Peyer's patch (tissue), 4 donors: ENCODE results near the gene KLHL33.

Experiments
- POLR2A ChIP-seq, 2 donors: fragments of 450-650 bp; IDR thresholded peaks; one replicate each; pipeline ENCODE4 v1.5.1; 2017; ENCODE audit warnings: antibody characterized with exemption in 2 of 2, mild to moderate bottlenecking in 2 of 2, moderate library complexity in 2 of 2
- TF ChIP-seq, protein P1 (sequence below), 6 experiments: fragments of 450-650 bp in 4 of 6; fragments of 200-600 bp in 2 of 6; sonication (generic) in 1 of 6; IDR thresholded peaks; one replicate each; pipeline ENCODE4 v1.5.1; 2017 to 2019; ENCODE audit warnings: antibody characterized with exemption in 6 of 6, mild to moderate bottlenecking in 3 of 6, moderate library complexity in 1 of 6

DNA sequence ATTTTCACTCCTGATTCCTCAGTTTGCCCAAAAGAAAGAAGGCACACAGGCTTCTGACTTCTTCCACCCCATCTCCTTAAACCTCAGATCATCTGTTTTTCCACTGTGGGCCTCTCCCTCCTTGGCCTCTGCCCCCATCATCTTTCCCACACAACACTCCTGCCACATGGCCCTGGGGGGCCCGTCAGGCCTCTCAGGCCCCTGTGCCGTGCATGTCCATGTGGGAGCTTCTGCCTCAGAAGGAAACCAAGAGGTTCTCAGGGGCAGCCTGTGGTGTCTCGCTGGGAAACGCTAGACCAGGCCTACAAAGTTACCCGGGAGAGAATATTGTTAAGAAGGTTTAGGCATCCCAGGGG lies 8.0 kb downstream of the KLHL33 start:
- TF ChIP-seq, protein P1, sequence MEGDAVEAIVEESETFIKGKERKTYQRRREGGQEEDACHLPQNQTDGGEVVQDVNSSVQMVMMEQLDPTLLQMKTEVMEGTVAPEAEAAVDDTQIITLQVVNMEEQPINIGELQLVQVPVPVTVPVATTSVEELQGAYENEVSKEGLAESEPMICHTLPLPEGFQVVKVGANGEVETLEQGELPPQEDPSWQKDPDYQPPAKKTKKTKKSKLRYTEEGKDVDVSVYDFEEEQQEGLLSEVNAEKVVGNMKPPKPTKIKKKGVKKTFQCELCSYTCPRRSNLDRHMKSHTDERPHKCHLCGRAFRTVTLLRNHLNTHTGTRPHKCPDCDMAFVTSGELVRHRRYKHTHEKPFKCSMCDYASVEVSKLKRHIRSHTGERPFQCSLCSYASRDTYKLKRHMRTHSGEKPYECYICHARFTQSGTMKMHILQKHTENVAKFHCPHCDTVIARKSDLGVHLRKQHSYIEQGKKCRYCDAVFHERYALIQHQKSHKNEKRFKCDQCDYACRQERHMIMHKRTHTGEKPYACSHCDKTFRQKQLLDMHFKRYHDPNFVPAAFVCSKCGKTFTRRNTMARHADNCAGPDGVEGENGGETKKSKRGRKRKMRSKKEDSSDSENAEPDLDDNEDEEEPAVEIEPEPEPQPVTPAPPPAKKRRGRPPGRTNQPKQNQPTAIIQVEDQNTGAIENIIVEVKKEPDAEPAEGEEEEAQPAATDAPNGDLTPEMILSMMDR (IDR thresholded peaks at IDR 0.05) = no peak
- no peak for TF ChIP-seq POLR2A (IDR thresholded peaks at IDR 0.05)
